Loucy (cell line): ENCODE results near the gene SEC16A.

Experiments used
- H2AFZ ChIP-seq: fragments of 200-600 bp; sonication (generic); 2 replicates; pipeline ENCODE4 v1.6.0; 2016; ENCODE audit warnings: antibody characterized with exemption, mild to moderate bottlenecking, low read length, moderate library complexity
- H3F3A ChIP-seq: fragments of 200-600 bp; 2 replicates; pipeline ENCODE4 v1.6.0; 2016; ENCODE audit warnings: antibody characterized with exemption, low read depth, mild to moderate bottlenecking
- H3K27me3 ChIP-seq: fragments of 200-600 bp; sonication (generic); 2 replicates; pipeline ENCODE4 v1.6.1; 2014; ENCODE audit warnings: low read length, mild to moderate bottlenecking; ENCODE audit not compliant: insufficient read depth, poor library complexity, severe bottlenecking
- H3K36me3 ChIP-seq: fragments of 200-600 bp; sonication (generic); 2 replicates; pipeline ENCODE4 v1.6.1; 2016; ENCODE audit warnings: low read length; ENCODE audit not compliant: insufficient read depth
- H3K4me1 ChIP-seq: fragments of 200-600 bp; sonication (generic); 2 replicates; pipeline ENCODE4 v1.5.1; 2014; ENCODE audit warnings: low read length, mild to moderate bottlenecking; ENCODE audit not compliant: insufficient read depth, poor library complexity, severe bottlenecking
- H3K4me2 ChIP-seq: fragments of 200-600 bp; sonication (generic); 2 replicates; pipeline ENCODE4 v1.6.0; 2014; ENCODE audit warnings: antibody characterized with exemption, low read length, low read depth, mild to moderate bottlenecking; ENCODE audit not compliant: poor library complexity, severe bottlenecking
- H3K4me3 ChIP-seq: fragments of 200-600 bp; sonication (generic); 2 replicates; pipeline ENCODE4 v1.5.1; 2014; ENCODE audit warnings: low read length, mild to moderate bottlenecking, mixed read lengths; ENCODE audit not compliant: poor library complexity, severe bottlenecking
- H3K79me2 ChIP-seq: fragments of 200-600 bp; sonication (generic); 2 replicates; pipeline ENCODE4 v1.6.1; 2014; ENCODE audit warnings: low read length; ENCODE audit not compliant: insufficient read depth
- H3K9ac ChIP-seq: fragments of 200-600 bp; sonication (generic); 2 replicates; pipeline ENCODE4 v1.6.0; 2014; ENCODE audit warnings: mild to moderate bottlenecking, low read depth, low read length, moderate library complexity; ENCODE audit not compliant: poor library complexity, severe bottlenecking
- H3K9me2 ChIP-seq: fragments of 200-600 bp; sonication (generic); replicated peaks from 2 replicates; pipeline ENCODE4 v1.6.1; 2016; ENCODE audit warnings: low read depth, low read length, mixed read lengths
- H3K9me3 ChIP-seq: fragments of 200-600 bp; sonication (generic); 2 replicates; pipeline ENCODE4 v1.6.1; 2014; ENCODE audit warnings: mild to moderate bottlenecking, antibody characterized with exemption, low read length, low read depth; ENCODE audit not compliant: insufficient read depth
- H4K20me1 ChIP-seq: fragments of 200-600 bp; sonication (generic); 2 replicates; pipeline ENCODE4 v1.6.0; 2014; ENCODE audit warnings: antibody characterized with exemption, low read length, mild to moderate bottlenecking; ENCODE audit not compliant: insufficient read depth, poor library complexity, severe bottlenecking
- EZH2phosphoT487 ChIP-seq: fragments of 200-600 bp; IDR thresholded peaks from 2 replicates; pipeline ENCODE4 v1.6.1; 2018; ENCODE audit warnings: antibody characterized with exemption, mild to moderate bottlenecking, moderate library complexity, borderline replicate concordance
- TF ChIP-seq, protein P1 (sequence below): fragments of 200-600 bp; sonication (generic); conservative IDR thresholded peaks from 2 replicates; pipeline ENCODE4 v1.5.1; 2014; ENCODE audit warnings: mild to moderate bottlenecking, antibody characterized with exemption, low read length

The SEC16A gene

GRCh38 chr9:136444102-136444501, 38.7 kb downstream of the SEC16A start:
- no peak overlapping the region for H3K4me3 ChIP-seq
- TF ChIP-seq, protein P1, sequence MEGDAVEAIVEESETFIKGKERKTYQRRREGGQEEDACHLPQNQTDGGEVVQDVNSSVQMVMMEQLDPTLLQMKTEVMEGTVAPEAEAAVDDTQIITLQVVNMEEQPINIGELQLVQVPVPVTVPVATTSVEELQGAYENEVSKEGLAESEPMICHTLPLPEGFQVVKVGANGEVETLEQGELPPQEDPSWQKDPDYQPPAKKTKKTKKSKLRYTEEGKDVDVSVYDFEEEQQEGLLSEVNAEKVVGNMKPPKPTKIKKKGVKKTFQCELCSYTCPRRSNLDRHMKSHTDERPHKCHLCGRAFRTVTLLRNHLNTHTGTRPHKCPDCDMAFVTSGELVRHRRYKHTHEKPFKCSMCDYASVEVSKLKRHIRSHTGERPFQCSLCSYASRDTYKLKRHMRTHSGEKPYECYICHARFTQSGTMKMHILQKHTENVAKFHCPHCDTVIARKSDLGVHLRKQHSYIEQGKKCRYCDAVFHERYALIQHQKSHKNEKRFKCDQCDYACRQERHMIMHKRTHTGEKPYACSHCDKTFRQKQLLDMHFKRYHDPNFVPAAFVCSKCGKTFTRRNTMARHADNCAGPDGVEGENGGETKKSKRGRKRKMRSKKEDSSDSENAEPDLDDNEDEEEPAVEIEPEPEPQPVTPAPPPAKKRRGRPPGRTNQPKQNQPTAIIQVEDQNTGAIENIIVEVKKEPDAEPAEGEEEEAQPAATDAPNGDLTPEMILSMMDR: no peak
- TF ChIP-seq EZH2phosphoT487: no peak
- no peak overlapping the region for H3K4me2 ChIP-seq
- no peaks in the 10 kb centered on the region for H3K9me2 ChIP-seq
- H3K79me2 ChIP-seq: peaks cover 5% of the 10 kb centered on the region
- no peaks in the 10 kb centered on the region for H3F3A ChIP-seq
- H3K36me3 ChIP-seq: peaks cover 59% of the 10 kb centered on the region; the same call in 1 of the 2 replicates
- H3K27me3 ChIP-seq: no peaks in the 10 kb centered on the region
- H4K20me1 ChIP-seq: peaks cover 5% of the 10 kb centered on the region
- no peak overlapping the region for H3K9ac ChIP-seq
- no peaks in the 10 kb centered on the region for H3K9me3 ChIP-seq
- H3K4me1 ChIP-seq: no peaks in the 10 kb centered on the region
- H2AFZ ChIP-seq: no peak overlapping the region

DNA sequence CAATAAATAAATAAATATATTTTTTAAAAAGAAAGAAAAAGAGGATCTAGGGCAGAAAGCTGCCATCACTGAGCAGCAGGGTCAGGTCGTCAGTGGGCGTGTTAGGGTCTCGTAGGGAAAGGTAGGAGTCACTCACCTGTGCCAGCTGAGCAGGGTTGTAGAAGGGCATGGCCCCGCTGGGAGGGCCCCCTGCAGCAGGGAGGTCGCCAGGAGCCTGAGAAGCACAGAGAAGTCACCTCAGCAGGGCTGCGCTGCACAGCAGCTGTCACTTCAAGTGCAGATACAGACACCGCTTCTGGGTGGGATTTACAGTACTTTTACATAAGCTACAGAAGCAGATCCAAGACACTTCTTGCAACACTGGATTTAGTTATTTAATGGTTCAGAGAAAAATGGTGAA, 39.2 kb downstream of the SEC16A start:
- Histone ChIP-seq H3K36me3 (peaks cover 55% of the 10 kb centered on the region; the same call in 1 of the 2 replicates), H2AFZ (no peak overlapping the region), H3K9ac (no peak overlapping the region), H3K9me3 (no peaks in the 10 kb centered on the region), H3K4me3 (no peak overlapping the region), H4K20me1 (peaks cover 9% of the 10 kb centered on the region), H3K79me2 (peaks cover 9% of the 10 kb centered on the region), H3K9me2 (no peaks in the 10 kb centered on the region), H3K4me1 (peaks cover 3% of the 10 kb centered on the region), H3K4me2 (no peak overlapping the region), H3F3A (no peaks in the 10 kb centered on the region), H3K27me3 (no peaks in the 10 kb centered on the region)
- TF ChIP-seq EZH2phosphoT487: no peak
- TF ChIP-seq, protein P1: no peak

- peaks cover 9% of the 10 kb centered on the region for H3K4me1 ChIP-seq
- H3K9ac ChIP-seq: no peak overlapping the region
- no peak overlapping the region for H3K4me3 ChIP-seq
- H3K36me3 ChIP-seq: peaks cover 54% of the 10 kb centered on the region; the same call in 1 of the 2 replicates
- no peaks in the 10 kb centered on the region for H3K27me3 ChIP-seq
- no peaks in the 10 kb centered on the region for H3F3A ChIP-seq
- H3K9me2 ChIP-seq: no peaks in the 10 kb centered on the region
- H3K4me2 ChIP-seq: no peak overlapping the region
- peaks cover 15% of the 10 kb centered on the region for H3K79me2 ChIP-seq
- H3K9me3 ChIP-seq: no peaks in the 10 kb centered on the region
- no peak for TF ChIP-seq EZH2phosphoT487
- TF ChIP-seq, protein P1: no peak
- no peak overlapping the region for H2AFZ ChIP-seq
- peaks cover 15% of the 10 kb centered on the region for H4K20me1 ChIP-seq
Observed at GRCh38 chr9:136443087-136443486, 39.8 kb downstream of the SEC16A start.
